GM18909 (cell line): ENCODE results near the gene NDUFB2.
"Not testable (repeated sequence)": the region's sequence is repeated elsewhere in the genome, so short reads cannot be mapped to it uniquely, and the experiment has no call there.

ENCODE experiments used
- ATAC-seq: cut with Tn5 transposase; IDR thresholded peaks from one replicate; pipeline ENCODE4 v1.9.1; 2021; ENCODE audit warnings: mild to moderate bottlenecking; ENCODE audit not compliant: unreplicated experiment, poor library complexity

Gene NDUFB2

DNA sequence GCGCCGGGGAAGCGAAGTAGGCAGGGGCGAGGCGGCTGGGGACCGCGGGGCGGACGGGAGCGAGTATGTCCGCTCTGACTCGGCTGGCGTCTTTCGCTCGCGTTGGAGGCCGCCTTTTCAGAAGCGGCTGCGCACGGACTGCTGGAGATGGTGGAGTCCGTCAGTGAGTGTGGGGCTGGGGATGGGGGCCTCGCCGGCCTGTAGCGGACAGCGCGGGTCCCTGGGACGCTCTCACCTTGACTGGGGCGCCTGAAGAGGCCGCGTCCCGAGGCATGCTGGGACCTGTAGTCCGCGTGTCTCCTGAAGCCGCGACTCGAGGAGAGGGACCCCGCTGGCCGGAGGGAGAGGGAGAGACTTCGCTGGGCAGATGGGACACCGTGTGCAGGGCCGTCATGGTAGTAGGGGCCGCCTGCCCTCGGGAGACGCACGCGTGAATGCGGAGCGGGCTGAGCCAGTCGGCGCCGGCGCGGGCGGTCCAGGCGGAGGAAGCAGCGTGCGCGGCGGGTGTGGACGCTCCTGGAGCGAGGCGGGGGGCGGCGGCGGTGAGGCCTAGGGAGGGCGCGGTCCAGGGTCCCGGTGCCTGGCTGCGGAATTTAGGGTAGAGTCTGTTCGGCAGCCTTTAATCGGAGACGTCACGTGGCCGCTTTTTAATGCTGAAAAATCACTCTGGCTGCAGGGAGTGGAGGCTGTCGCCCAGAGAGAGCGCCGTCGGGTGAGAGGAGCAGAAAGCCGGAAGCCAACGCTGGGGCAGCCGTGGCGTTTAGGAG is at the start of gene NDUFB2:
Gene NDUFB2, plus strand, starts transcription at position 29 of the 767 bp plus-strand sequence. Its CDS starts 37 bp downstream, at position 66.
- peak; percentile 94 for ATAC-seq

DNA sequence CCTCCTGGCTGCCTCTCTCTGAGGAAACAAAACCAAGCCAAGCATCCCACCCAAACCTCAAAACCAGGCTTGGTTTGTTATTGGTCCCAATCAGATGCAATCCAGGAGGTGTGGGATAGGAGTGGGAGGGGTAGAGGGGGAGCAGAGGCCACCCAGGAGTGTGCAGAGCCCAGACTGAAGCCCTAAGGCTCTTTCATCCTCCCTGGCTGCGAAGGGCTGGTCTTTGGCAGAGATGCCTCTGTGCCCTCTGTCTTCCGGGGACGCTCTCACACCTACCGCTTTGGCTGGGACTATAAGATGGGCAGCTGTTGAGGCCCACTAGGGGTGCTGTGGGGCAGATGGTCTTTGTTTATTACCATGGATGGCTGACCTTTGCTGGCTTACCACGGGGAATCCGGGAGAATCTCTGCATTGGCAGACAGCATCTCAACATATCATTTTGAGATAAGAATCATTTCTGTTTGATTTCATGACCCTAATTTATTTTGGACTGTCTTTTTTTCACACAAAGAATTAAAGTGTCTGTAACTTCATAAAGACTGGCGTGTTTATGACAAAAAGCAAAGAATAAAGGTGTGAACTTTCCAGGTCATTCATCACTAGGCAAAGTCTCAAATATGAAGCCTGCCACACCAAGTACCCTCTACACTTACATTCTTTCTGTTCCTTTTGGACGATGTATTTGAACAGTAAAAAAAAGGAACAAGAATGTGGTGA is 49.4 kb upstream of the NDUFB2 start:
- ATAC-seq, result peak; percentile 89

DNA sequence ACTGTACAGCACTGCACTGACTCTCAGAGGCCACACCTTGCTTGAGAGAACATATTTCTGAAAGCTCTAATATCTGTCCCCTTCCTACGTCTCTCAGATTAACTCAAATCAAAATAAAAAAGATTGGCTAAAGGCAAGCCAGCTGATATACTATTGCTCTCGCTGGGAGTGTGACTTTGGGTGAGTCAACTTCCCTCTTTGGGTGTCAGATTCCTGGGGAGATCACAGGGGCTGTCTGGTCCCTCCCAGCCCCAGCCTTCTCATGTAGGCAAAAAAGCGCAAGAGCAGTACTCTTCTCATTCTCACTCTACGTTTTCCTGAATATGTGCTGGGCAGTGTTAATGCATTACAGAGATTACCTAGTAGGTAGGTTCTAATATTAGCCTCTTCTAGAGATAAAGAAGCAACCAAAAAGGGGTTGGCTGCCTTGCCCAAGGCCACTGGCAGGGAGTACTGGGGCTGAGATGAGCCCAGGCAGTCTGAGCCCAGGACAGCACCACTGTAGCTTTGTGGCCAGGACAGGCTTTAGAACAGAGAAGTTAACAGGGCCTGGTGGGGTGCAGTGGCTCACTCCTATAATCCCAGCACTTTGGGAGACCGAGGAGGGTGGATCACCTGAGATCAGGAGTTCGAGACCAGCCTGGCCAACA is 46.8 kb upstream of the NDUFB2 start:
- no peak for ATAC-seq

DNA sequence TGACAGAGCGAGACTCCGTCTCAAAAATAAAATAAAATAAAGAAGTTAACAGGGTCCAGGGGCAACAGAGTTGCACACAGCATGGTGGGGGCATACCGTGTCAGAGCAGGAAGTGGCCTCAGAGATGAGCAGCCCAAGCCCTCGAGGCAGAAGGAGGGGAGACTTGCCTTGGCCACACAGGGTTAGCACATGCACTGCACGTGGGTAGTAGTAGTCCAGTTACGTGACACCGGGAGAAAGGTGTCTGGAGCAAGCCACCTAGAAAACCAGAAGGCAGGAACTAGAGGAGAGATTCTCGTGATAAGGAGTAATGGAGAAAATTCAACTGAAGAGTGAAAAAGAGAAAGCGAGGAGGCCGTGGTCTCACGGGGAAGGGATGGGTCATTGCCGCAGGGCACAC is 46.1 kb upstream of the NDUFB2 start:
- ATAC-seq, result no peak

DNA sequence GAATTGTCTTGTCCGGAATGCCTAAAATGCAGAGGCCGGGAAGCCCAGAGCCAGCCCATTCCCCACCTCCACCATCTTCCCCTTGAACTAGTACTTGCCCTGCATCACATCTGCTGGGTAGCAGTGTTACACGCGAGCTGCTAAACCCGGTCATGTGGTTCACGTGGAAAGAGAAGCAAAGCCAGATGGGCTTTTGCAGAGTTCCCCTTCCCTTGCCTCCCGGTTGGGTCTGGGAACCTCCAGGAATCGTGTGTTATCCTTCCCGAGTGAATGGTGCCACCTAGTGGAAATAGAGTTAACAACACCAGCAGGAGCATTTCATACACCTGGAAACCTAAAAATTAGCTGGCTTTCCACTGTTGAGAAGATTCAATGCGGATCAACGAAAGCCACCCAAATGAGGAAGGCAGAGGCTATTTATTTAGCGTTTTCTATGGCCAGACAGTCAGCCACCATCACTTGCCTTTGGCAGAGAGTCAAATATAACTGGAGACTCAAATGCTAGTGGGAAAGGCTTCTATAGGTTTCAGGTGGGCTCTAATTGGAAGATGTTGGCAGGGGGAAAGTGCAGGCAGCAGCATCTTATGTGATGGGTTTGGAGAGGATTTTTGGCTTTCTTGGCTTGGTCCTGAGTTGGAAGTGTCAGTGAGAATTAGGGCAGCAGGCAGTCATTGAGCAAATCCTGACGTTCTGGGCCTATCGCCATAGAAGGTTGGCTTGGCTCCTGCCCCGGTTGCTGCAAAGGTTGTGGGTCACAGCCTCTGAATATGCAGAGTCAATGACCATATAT is 43.0 kb upstream of the NDUFB2 start:
- no peak for ATAC-seq

DNA sequence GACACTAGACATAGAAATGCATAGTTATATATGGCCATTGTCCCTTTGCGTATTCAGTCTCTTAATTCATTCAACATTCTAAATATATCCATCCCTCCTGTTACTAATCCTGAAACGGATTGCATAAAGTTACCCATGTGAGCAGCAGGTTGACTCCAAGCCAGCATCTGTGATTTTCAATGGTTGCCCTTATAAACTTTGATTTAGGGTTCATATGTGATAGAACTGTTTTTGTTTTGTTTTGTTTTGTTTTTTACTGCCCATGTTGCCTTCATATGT is 42.5 kb upstream of the NDUFB2 start:
- ATAC-seq, result no peak

DNA sequence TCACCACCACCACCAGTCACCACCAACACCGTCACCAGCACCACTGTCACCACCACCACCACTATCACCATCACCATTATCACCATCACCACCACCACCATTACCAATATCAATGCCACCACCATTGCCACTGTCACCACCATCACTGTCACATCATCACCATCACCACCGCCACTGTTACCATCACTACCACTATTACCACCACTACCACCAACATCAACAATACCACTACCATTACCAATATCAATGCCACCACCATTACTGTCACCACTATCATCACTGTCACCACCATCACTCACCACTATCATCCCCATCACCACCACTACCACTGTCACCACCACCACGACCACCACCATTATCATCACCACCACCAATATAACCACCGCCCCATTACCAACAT is 41.8 kb upstream of the NDUFB2 start:
- ATAC-seq, result no peak

DNA sequence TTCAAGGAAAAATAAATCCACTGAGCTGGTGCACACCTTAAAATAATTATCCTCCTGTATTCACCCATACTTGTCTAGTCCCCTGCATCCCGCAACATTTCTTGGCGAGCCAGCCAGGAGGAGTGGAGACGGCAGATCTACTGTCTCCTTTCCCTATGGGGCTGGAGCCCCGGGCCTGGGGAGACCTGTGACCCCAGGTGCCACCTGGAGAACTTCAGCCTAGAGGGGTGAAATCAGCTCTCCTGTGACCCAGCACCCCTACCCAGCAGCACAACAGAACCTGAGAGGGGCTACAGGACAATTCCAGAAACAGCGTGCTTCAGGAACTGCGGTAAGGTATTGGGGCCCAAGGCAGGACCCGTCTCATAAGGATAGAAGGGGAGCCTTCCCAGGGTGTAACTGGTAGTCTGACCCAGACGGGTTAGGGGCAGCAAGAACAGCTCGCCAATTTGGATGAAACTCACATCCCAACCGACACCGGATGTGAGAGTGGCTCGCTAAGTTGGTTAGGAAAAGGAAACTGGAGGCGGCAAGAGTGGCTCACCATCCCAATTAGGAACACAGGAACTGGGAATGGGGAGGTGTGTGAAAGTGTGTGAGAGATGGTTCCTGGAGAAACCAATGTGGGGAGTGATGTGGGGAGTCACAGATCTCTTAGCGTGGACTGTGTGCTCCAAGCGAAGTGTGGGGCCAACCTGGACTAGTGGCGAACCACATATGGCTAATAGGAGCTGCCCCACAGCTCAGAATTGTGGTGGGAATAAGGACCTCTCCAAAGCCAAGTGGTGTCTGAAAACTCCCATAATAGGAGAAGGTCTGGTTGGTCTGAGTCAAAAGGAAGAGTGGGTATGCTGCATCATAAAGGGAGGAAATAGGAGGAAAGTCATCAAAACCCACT is 40.7 kb upstream of the NDUFB2 start:
- no peak for ATAC-seq

DNA sequence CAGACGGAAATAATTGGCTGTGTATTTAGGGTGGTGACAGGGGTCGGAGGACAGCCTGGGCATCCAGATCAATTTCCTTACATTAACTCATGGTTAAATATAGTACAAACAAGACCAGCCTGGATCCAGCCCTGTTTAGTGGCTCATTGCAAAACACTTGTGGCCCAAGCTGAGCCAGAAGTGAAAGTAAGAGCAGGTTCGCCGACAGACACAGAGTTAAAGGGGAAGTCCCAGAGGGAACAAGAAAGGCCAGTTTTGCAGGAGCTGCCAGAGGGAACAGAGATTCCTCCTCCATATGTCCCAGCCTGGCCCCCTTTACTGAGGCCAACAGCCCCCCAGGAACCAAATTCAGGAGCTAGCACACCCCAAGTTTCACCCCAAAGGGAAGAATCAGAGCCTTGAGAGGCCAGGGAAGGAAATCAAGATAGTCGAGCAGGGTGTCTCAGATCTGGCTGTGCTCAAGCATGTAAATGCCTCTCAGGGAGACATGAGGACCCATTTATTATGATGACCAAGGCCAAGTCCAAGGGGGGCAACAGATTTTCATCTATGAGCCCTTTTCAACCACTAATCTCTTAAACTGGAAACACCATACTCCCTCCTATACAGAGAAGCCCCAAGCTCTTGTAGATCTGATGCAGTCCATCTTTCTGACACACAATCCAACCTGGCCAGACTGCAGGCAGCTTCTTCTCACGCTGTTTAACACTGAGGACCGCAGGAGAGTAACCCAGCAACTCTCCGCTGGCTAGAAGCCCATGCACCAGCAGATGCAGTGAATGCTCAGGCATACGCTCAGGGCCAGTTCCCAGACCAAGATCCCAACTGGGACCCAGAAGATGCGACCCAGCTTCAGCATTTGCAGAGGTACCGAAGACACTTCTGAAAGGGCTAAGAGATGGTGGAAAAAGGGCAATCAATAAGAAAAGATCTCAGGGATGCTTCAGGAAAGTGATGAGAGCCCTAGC is 39.7 kb upstream of the NDUFB2 start:
- peak; percentile 89 for ATAC-seq

DNA sequence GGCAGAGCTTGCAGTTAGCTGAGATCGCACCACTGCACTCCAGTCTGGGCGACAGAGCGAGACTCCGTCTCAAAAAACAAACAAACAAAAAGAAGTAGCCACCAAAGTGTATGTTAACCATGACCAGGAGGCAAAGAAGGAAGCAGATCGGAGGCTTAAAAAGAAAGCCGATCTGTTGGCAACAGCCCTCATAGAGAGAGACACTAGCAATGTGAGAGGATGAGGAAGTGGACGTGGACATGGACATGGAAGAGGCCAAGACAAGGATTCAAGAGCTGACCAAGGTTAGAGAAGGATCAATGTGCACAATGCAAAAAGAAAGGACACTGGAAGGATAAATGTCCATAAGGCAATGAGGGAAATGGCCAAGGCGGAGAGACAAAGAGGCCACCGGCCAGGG is 38.6 kb upstream of the NDUFB2 start:
- ATAC-seq, result no peak

DNA sequence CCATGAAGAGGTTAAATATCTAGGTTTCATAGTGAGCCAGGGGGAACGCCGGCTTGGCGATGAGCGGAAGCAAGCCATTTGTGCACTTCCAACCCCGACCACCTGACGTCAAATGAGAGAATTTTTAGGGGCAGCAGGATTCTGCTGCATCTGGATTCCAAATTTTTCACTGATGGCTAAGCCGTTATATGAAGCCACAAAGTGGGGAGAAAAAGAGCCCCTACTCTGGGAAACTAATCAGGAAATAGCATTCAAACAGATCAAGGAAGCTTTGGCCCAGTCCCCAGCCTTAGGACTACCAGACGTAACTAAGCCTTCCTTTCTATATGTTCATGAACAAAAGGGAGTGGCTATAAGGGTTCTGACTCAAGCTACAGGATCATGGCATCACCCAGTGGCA is 36.7 kb upstream of the NDUFB2 start:
- ATAC-seq, result no peak

DNA sequence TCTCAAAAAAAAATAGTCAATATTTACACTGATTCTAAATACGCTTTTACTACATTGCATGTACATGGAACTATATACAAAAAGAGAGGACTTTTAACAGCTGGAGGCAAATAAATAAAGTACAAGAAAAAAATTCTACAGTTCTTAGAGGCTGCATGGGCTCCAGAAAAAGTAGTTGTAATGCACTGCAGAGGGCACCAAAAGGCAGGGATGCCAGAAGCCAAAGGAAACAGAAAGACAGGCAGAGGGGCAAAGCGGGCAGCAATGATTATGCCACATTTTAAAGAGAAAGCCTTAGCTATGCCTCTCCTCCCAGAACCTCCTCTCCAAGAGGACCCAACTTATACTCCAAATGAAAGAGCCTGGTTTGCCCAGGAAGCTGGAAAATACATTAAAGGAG is 35.4 kb upstream of the NDUFB2 start:
- ATAC-seq, result no peak

DNA sequence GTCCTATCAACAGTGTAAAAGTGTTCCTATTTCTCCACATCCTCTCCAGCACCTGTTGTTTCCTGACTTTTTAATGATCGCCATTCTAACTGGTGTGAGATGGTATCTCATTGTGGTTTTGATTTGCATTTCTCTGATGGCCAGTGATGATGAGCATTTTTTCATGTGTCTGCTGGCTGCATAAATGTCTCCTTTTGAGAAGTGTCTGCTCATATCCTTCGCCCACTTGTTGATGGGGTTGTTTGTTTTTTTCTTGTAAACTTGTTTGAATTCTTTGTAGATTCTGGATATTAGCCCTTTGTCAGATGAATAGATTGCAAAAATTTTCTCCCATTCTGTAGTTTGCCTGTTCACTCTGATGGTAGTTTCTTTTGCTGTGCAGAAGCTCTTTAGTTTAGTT is 33.6 kb upstream of the NDUFB2 start:
- ATAC-seq, result not testable (repeated sequence)

DNA sequence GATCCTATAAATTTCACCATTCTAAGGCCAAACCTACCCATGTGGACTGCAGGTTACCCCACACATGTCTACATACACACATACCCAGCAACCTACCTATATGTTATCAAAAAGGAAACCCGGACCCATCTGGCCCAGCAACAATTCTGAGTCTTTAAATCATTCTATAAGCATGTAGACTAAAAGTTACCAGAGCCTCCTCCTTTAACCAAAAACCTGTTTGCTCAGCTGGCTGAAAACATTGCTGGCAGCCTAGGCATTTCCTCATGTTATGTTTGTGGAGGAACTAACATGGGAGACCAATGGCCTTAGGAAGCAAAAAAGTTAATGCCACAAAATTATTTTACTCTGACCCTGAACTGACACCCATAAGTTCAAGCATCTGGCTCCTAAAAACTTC is 29.0 kb upstream of the NDUFB2 start:
- ATAC-seq, result no peak

DNA sequence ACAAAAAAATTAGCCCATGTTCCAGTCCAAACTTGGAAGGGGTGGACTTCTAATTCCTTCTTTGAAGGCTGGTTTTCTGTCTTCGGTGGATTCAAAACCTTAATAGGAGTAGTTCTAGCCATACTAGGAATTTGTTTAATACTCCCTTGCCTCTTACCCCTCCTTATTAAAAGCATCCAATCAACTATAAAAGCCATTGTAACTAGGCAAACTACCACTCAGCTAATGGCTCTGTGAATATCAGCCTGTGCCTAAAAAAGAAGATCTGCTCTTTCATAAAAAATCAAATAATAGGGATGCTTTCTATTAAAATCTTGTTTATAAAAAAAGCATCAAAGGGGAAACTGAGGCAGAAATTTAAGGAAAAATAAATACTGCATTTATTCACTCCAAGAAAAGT is 27.9 kb upstream of the NDUFB2 start:
- ATAC-seq, result no peak

DNA sequence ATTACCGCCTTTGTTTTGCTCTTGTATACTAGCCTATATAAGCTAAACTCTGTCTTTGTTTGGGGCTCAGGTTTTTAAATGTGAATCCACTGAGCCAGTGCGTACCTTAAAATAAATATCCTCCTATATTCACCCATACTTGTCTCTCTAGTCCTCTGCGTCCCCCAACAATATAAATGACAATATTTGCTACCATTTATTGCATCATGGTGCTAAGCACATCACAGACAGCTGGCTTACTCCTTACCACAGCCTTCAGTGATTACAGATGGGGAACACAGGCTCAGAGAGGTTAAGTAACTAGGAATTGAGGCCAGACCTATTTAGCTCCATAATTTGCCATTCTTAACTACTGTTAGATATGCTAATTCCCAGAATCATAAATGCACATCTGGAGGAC is 27.2 kb upstream of the NDUFB2 start:
- no peak for ATAC-seq

DNA sequence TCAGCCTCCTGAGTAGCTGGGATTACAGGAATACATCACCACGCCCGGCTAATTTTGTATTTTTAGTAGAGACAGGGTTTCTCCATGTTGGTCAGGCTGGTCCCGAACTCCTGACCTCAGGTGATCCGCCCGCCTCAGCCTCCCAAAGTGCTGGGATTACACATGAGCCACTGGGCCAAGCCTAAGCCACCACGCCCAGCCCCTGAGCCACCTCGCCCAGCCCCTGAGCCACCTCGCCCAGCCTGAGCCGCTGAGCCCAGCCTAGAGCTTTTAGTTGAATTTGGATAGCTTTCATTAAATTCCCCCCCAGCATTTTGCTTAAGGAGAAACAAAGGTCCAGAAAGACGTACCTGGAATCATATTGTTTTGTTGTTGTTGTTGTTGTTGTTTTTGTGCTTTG is 26.6 kb upstream of the NDUFB2 start:
- ATAC-seq, result not testable (repeated sequence)

DNA sequence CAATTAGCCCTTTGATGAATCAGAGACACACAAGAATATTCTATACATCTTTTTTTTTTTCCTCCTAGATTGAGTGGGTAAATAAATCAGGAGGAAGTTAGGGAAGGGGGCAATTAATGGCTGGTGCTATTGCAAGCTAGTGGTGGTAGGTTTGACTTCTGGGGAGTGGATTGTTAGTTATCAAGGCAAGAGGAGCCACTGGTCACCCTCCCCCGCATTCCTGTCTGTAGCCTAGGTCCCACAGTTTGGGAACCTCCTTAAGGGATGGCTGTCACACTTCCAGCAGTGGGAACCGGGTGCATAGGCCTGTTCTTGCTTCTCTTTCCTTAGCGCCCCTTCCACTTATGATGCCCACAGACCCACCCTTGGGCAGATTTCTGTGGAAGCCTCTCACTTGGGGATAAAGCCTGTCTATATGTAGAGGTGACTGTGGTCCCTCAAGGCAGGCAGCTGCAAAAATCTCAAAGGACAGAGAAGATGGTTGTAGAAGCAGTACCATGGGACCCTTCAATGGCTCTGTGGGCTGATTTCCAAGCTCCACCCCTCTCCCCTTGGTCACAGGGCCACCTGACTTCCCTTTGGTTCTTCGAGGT is 26.1 kb upstream of the NDUFB2 start:
- ATAC-seq, result no peak
